Erythroblast (primary cell): ENCODE measurements around the gene SRGAP2C.
"Not testable (repeated sequence)": the region's sequence is repeated elsewhere in the genome, so short reads cannot be mapped to it uniquely, and the experiment has no call there.

ENCODE experiments used
- GATA1 ChIP-seq: IDR thresholded peaks from 2 replicates; pipeline ENCODE4 v1.6.1; 2011; ENCODE audit warnings: low read depth, mild to moderate bottlenecking, control low read depth, low read length, moderate library complexity
- POLR2A ChIP-seq: IDR thresholded peaks from 2 replicates; pipeline ENCODE4 v1.6.1; 2011; ENCODE audit warnings: mild to moderate bottlenecking, low read length

GRCh38 chr1:121385563-121386288, 201.0 kb downstream of the SRGAP2C start:
- not testable (repeated sequence) for TF ChIP-seq POLR2A, GATA1
